Superior temporal gyrus (tissue), 1 donor: ENCODE results near the gene SEMA3E.
"Not testable (repeated sequence)": the region's sequence is repeated elsewhere in the genome, so short reads cannot be mapped to it uniquely, and the experiment has no call there.

Experiments
- DNase-seq: peaks from one replicate; pipeline ENCODE4 v3.0.0-alpha.2; 2016; ENCODE audit errors: extremely low spot score

The SEMA3E gene

DNA sequence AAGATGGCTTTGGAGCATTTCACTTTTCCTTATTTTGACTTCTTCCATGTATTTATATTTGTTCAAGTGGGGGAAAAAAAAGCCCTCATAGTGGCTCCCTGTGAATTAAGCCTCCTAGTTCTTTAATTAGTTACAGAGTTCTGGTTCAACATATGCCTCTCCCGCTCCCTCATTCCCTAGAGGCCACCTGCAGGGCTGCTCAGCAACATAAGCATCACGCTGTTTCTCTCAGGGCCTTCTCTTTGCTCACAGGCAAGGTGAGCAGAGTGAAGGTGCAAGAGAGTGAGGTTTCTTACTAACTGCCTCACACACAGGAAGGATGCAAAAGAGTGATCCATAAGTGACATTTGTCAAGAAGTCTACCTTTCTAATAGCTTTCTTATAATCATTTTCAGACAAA, 196.7 kb downstream of the SEMA3E start:
- DNase-seq, result no peak

DNA sequence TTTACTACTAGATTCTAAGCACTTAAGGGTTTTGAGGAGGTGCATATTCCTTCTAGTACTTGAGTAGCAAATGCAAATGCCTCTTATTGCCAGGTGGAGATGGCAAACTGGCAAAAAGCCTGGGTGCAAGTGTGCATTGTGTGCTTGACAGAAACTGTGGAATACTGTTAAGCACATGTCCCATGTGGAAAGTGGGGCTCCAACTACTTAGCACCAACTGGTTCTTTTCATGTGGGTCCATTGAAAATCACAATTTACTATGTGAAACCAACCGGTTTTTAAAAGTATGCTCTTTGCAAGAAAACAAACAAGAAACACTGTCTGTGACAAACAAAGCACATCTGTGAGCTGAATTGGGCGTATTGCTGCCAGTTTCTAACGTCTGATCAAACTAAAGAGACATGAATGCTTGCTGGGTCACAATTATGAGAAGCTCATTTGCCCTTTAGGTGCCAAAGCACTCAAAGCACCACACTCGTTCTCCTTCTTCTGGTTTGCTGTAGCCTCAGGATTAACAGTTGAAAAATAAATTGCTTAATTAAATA, 197.4 kb downstream of the SEMA3E start:
- no peak for DNase-seq

DNA sequence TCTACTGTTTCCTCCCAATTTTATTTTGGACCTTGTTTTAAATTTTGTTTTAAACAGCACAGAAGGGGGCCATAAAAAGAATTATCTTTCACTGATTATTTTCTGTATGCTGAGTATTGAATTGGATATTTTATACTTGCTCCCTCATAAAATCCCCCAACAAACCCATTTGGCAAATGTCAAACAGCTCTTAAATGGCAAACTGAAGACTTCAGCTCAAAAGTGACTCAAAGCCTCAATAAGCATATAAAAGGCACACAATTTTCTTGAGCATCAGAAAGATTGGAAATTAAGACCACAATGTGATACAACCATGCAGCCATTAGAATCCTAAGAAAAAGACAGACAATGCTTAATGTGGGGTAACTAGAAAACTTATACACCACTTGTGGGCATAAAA, 199.2 kb downstream of the SEMA3E start:
- no peak for DNase-seq

DNA sequence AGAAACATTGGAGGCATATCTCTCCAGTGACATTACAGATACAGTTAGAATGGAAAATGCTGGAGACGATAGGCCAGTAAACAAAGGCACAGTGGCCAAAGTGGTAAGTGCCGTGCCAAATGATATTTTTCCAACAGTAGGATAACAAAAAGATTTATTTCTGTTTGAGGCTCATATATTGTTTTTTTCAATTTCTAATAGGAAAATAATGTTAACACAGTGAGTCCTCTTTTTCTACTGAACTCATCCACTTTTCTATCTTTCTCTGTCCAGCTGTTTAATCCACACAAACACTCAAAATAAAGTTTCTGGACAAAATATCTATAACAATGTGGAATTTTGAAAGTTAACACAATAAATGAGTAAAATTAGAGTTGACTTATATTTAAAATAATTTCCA, 201.3 kb downstream of the SEMA3E start:
- no peak for DNase-seq

DNA sequence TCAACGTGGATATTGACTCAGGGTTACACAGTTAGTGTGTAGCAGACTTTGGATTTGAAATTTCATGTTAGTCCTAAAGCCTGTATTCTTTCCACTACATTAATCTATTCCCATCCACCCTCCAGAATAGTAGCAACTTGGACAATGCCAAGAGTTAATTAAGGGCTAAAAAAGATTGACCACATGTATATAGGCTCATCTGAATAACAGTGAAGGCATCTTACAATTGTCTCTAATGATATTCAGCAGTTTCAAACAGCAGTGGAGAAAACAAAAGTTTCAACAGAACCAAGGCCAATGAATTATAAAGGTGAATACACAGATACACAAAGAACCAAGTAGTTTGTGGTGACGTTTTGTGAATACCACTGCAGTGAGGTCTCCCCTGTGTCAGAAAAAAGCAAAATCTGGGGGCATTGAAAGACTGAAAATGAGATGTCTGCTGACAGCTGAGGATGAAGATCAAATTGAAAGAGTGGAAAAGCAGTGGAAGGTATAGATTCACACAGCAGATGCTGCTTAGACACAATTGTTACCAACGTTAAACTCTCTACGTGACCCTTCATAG, 202.8 kb downstream of the SEMA3E start:
- no peak for DNase-seq

DNA sequence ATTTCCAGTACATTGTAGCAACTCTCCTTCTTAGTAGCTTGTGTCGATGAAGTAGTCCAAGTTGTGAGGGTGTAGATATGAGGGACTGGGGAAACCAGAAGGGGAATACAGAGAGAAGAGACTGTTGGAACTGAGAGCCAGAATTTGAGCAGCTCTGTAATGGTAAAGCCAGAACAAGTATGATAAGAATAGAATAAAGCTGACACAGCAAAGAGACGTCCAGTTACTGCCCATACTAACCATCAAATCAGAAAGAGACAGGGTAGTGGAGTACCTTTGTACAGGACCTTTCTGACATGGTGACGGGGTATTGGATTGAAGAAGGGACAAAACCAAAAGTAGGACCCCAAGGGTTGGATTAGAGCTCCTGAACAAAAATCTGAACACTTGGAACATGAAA, 206.0 kb downstream of the SEMA3E start:
- no peak for DNase-seq

DNA sequence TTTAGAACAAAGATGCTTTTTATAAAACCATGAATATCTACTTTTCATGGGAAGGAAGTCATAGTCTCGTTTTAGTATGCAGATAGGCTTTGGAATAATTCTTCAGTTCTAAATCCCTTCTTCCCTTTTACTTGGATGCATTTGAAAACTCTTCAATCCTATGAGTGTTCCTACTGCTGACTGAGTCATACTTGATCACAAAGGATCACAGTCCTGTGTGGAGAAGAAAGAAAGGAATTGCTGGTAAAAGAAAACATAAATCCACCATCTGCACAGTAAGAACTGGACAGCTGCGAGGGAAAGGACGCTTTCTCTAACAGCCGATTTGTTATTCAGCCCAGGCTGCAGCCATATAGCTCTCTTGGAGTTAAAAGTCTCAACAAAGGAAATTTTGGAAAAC, 209.9 kb downstream of the SEMA3E start:
- no peak for DNase-seq

DNA sequence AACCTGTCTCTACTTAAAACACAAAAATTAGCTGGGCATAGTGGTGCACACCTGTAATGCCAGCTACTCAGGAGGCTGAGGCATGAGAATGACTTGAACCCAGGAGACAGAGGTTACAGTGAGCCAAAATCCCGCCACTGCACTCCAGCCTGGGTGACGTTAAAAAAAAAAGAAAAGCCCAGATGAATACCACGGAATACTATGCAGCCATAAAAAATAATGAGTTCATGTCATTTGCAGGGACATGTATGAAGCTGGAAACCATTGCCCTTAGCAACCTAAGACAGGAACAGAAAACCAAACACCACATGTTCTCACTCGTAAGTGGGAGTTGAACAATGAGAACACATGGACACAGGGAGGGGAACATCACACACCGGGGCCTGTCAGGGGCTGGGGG, 218.7 kb downstream of the SEMA3E start:
- not testable (repeated sequence) for DNase-seq

DNA sequence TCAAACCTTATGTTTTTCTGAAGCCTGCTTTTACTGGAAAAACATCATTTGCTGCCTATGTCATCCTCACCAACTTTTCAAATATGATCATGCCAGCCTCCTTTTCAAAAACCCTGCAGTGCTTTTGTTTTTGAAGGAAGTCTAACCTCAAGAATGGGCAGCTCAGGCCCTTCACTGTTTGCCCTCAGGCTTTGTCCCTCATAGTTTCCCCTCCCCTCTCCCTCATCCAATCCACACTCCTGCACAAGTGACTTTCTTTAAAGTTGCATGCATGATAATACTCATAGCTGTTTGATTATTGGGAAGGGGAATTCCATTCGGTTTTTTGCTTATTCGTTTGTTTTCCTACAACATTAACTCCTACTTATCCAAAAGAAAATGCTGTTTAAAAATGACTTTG, 219.4 kb downstream of the SEMA3E start:
- DNase-seq, result no peak

DNA sequence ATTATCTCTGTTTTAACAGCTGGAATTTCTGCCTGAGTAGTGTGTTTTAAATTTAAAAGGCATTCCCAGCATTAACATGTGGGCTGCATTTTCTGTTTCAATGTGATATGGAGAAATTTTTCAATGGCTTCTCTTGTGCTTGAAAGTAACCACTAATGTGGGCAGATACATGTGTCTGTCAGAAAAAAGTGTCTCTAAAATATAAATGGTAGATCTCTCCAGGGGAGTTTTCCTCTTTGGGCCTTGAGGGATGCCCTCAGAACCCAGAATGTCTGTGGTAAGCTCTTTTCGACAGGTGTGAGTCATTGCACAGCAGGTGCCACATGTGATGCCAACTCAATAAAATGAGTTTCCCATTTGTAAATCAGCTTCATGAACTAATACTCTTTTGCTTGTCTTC, 221.1 kb downstream of the SEMA3E start:
- no peak for DNase-seq

DNA sequence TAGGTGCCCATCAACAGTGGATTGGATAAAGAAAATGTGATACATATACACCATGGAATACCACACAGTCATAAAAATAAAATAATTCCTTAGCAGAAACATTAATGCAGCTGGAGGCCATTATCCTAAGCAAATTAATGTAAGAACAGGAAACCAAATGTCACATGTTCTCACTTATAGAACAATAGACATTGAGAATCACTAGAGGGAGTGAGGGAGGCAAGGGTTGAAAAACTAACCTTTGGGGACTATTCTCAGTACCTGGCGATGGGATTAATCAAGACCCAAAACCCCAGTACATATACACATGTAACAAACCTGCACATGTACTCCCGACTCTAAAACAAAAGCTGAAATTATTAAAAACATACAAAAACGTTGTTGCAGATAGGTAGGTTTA, 222.6 kb downstream of the SEMA3E start:
- no peak for DNase-seq

DNA sequence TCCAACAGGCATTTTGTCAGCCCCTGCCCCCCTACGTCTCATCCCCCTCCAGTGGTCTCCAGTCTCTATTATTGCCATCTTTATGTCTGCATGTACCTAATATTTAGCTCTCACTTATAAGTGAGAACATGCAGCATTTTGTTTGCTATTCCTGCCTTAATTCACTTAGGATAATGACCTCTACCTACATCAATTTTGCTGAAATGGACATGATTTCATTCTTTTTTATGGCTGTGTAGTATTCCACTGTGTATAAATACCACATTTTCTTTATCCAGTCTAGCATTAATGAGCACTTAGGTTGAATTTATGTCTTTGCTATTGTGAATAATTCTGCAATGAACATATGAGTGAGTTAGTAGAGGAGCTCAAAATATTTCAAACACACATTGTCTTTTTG, 229.9 kb downstream of the SEMA3E start:
- DNase-seq, result no peak

DNA sequence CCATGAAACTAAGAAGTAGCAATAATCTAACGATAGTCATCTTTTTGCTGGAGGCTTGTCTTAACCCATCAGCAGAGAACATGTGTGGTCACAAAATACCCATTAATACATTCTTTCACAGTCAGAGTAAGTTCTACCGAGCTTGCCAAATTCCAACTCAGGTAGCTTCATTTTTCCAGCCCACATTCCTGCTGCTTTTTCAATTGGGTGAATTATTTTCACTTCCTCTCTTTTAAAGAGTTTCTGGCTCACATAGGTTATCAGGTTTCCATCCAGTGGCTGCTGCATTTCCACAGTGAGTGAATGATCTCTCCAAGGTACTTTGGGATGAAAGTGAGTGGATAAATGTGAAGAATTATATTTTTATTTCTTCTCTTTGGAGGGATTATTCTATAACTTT, 233.1 kb downstream of the SEMA3E start:
- DNase-seq, result no peak

DNA sequence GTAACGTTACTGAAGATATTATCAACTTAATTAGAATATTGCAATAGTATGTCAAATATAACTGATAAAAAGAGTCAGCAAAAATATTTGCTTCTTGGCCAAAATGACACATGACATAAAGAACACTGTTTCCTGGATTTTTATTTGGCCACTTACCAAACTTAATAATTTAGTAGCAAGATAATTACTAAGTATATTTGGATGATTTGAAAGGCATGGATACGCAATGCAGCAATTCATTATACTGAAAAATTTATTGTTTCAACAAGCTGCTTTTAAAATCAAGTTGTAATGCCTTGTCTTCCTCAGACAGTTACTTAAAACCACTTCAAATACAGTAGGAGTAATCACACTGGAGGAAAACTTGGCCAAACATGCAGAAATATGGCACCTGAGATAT, 234.0 kb downstream of the SEMA3E start:
- no peak for DNase-seq

DNA sequence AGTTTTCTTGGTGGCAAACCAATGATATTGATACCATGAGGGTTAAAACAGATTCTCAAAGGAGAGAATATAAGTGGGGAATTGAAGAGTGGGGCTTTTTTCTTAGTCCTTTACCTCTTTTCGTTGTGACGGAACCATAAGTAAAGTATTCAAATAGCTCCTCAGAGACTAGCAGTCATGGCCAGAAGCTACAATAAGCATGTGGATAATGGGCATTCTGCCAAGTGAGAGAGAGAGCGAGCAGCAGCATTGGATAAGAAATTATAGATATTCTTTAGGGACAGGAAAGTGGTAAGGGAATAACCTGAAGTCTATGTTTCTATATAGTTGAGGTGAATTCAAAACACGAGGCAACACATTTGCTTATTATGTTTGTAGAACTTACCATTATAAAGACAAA, 235.1 kb downstream of the SEMA3E start:
- DNase-seq, result peak; percentile 39

DNA sequence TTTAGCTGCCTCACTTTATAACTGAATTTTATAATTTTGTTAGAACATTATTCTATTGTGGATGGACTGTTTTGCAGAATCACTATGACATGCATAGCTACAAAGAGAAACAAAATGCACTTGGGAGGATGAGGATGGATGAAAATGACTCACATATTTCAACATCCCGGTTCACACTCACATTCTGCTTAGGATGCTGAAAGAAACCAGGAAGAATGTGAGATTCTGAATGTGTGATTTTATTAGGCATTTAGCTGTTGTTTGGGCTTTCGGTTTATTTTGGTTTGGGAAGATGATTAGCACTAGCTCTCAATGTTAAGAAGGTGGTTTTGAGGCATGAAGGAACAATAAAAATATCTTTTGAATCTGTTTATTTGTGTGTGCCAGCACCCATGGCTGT, 235.5 kb downstream of the SEMA3E start:
- DNase-seq, result no peak

DNA sequence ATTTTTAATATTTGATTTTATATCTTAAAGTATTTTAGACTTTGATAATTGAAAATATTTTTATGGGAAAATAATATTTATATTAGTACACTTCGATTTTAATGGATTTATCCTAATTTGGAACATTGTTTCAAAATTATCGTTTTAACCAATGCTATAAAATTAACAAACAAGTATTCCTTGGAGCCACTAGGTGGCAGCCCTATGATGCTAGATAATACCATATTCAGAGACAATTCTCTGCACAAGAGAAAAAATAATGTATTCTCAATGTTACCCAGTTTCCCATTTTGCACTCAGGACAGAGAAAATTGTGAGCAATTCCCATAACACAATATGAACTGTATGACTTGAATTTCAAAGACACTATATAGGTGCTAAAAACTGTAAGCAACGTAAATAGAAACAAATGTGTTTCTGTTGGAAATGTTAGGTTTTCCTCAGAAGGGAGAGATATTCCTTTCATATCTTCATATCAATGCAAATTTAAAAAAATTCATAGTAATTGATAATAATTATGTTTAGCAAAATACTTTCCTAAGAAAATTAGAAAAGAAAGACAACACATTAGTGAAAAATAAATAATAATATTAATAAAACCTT, 237.8 kb downstream of the SEMA3E start:
- peak; percentile 84 for DNase-seq

DNA sequence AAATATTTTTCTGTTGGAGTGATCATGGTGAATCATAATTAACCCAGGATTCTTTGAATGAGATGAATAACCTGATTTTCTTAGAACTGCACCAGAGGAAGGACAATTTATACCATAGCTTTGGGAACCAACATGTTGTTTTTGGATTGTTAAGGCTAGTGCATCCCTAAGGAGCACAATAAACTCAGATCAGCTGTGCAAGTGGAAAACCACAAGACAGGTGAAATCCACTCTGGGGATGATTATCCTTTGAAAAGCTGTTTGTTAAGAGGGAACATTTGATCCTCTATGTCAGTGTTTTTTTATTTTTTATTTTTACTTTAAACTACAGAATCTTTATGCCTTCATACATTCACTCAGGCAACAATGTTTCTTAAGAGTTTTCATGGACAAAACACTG, 254.2 kb downstream of the SEMA3E start:
- no peak for DNase-seq

DNA sequence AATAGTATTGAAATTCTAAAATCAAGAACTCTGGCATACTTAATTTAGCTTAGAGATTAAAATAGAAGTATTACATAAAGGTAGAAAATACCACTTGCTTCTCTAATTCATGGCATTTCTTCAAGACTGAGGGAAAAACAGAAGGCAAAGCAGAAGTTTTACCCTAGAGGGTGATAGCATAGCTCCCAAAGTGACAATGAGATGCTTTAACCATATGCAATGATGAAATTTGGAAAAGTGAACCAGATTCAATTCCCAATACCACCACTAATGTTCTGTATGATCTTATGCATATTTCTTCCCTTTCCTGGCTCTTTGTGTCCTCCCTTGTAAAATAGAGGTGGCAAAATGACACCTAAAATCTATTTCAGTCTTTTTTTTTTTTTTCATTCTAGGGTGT, 260.5 kb downstream of the SEMA3E start:
- DNase-seq, result no peak

DNA sequence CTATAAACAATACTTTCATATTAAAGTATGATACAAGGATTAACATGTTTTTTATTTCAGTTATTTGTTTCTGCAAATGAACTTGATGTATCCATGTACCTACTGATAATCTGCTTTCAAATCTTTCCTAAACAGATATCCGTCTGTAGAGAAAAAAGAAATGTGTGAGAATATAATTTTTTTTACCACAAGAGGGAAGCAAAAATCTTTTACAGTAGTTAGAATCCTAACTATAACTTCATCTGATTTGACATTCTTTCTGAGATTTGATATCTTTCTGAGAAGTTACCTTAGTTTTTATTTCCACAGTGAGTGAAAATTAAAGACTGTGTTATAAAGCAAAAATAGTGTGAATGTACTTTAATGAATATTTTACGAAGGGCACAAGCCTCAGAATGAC, 282.3 kb downstream of the SEMA3E start:
- DNase-seq, result peak; percentile 38

DNA sequence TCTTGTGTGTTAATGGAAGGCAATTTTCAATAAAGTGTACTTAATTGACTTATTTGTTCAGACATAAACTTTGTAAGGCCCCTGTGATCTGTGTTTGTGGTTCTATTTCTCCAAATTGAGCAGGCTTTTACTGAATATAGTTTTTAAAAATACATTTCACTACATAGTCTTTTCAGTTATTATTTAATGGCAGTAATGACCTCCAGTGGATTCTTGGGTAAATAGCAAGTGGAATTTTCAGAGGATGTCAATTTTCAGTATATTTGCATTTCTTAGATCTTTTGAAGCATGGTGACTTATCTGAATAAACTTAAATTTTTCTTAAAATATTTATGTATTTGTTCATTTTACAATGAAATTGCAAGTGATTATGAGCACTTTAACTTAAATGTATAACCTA, 283.2 kb downstream of the SEMA3E start:
- no peak for DNase-seq

DNA sequence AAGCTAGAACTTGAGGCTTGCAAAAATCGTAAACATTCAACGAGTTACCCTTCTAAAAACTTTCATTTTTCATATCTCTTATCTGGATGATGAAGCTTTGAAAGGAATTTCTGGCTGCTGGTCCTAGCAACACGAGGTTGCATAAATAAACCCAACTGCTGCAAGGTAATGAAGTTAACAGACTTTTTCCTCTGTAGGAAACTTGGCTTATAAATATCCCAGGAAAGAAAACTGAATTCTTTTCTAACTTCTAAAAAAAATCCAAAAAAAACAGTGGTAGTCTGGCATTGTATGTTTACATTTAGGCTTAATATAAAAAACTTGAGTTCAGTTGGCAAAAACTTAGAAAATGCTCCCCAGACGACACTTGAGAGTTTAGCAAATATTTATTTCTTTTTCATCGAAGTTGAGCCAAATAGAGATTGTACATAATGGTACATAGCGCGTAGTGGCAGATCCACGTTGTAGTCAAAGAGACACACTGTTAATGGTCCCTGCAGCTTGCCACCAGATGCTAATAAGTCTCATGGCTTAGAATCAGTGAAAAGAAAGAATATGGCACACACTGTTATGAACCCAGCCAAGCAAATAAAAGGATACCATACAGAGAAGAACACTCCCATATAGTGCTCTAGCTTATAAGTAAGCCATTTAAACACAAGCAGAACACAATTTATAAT, 285.9 kb downstream of the SEMA3E start:
- DNase-seq, result no peak

DNA sequence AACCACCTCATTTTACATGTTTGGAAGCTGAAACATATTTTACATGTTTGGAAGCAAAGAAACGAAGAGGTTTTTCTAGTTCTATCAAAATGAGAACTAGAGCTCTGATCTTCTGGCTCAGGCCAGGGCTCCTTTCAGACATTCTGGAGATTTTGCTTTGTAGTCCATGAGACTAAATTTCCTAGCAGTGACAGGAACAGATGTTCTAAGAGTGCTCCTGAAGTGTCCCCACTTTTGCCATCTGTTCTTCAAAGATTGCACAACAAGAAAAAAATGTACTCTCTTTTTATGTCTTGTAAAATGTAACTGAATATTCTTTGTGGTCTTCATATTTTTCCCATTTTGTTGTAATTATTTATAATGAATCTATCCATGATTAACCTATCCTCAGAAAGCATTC, 289.8 kb downstream of the SEMA3E start:
- peak; percentile 50 for DNase-seq
